GM18526 (cell line): ENCODE results near the gene LCE1A.

ENCODE experiments used
- POLR2A ChIP-seq: IDR thresholded peaks from 3 replicates; pipeline ENCODE4 v1.6.1; 2011; ENCODE audit not compliant: insufficient read length; ENCODE audit errors: extremely low read depth

The LCE1A gene

DNA sequence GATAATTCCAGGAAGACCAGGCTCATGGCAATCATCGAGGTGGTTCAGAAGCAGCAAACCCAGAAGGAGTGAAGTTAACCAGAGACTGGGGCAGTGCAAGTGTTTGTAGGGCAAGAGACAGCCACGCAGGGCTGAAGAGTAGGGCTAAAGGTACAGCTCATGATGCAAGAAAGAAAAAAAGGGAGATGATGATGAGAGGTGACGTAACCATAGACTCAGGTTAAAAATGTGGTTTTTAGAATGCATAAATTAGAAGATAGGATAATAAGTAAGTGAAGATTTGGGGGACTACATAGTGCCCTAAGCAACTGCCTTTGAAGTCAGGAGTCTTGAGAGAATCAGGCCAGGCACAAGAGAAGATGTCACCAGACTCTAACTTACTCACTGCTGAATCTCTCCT is 32.9 kb downstream of the LCE1A start:
- no peak for TF ChIP-seq POLR2A

DNA sequence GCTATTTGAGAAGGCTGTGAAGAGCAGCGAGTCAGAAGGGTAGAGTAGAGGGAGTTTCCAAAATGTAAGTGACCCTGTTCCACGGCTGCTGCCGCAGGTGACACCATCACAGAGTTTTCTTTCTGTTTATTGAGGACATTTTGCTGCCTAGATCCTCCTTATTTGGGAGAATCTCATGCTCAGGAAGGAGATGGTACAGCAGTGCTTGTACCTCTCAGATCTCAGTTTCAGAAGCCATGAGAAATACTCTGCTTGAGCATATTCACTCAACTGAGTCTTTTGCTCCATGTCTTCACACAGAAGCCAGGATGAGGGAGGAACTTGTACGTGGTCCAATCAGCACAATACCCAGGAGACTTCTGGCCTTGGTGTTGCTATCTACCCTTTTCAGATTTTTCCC is 34.1 kb downstream of the LCE1A start:
- TF ChIP-seq POLR2A: no peak

DNA sequence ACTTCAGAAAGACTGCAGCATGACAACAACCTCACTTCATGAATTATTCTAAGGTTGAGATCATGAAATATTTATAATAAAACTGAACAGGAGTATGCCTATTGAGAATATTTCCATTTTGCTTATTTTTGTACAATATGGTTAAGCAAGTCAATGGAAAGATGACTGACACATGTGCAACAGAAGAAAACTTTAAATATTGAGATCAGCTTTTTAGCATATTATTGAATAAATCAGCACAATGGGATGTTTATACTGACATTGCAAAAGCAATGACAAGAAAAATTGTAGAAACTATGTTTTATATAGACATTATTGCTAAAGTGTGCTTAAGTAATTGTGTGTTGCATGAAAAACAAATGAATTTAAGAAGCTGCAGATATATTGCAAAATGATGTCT is 37.2 kb downstream of the LCE1A start:
- TF ChIP-seq POLR2A: no peak

- no peak for TF ChIP-seq POLR2A
Observed at GRCh38 chr1:152866321-152866720, 39.0 kb downstream of the LCE1A start.

- no peak for TF ChIP-seq POLR2A
Observed at GRCh38 chr1:152869808-152870419, 42.6 kb downstream of the LCE1A start.

- no peak for TF ChIP-seq POLR2A
Observed at GRCh38 chr1:152870831-152871730, 43.8 kb downstream of the LCE1A start.

- TF ChIP-seq POLR2A: no peak
Observed at GRCh38 chr1:152871731-152872126, 44.5 kb downstream of the LCE1A start.

DNA sequence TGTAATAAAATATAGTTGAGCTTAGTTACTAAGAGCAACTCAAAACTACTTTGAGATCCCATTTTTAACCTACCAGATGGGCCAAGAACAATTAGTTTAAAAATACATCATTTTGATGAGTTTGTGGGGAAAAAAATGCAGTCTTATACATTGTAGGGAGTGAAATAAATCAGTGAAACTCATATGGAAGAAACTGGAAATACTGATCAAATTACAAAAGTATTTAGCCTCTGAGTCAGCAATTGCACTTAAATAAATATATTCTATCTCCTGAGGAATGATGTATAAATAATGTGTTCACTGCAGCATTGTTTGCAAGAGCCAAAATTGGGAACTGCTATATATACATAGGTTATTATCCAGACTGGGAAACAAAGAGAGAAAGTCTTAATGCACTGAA is 46.2 kb downstream of the LCE1A start:
- no peak for TF ChIP-seq POLR2A

GRCh38 chr1:152876827-152877226 is 49.6 kb downstream of the LCE1A start:
- no peak for TF ChIP-seq POLR2A
